Neural cell (in vitro differentiated cells): ENCODE results near the gene PPP1R9B. TPM values are rescaled to one million over a fixed set of nuclear protein-coding genes. Genes with fewer than 3 reads are reported as not detected.

Experiments
- H2AFZ ChIP-seq: fragments of 200-600, 300-800 bp; sonication (generic), shearing (Covaris generic); 2 replicates; pipeline ENCODE4 v1.6.0; 2014; ENCODE audit warnings: low read depth, mild to moderate bottlenecking, antibody characterized with exemption, low read length, moderate library complexity
- H3F3A ChIP-seq: fragments of 200-600 bp; shearing (Covaris generic); 2 replicates; pipeline ENCODE4 v1.6.1; 2016; ENCODE audit warnings: mild to moderate bottlenecking, moderate library complexity, mixed read lengths, antibody characterized with exemption, low read length; ENCODE audit not compliant: insufficient read depth, poor library complexity, severe bottlenecking
- H3K27ac ChIP-seq: fragments of 200-600, 300-800 bp; sonication (generic), shearing (Covaris generic); 2 replicates; pipeline ENCODE4 v1.5.1; 2014; ENCODE audit warnings: mild to moderate bottlenecking, low read length, moderate library complexity
- H3K27me3 ChIP-seq: fragments of 300-800, 200-600 bp; sonication (generic), shearing (Covaris generic); 2 replicates; pipeline ENCODE4 v1.6.0; 2014; ENCODE audit warnings: mild to moderate bottlenecking, low read depth, low read length, moderate library complexity; ENCODE audit not compliant: insufficient read depth
- H3K36me3 ChIP-seq: fragments of 300-800, 200-600 bp; sonication (generic), shearing (Covaris generic); 2 replicates; pipeline ENCODE4 v1.5.1; 2014; ENCODE audit warnings: mild to moderate bottlenecking, antibody characterized with exemption, low read length, moderate library complexity; ENCODE audit not compliant: insufficient read depth
- H3K4me2 ChIP-seq: fragments of 300-800, 200-600 bp; sonication (generic), shearing (Covaris generic); 2 replicates; pipeline ENCODE4 v1.6.0; 2014; ENCODE audit warnings: mild to moderate bottlenecking, low read length
- H3K4me3 ChIP-seq: fragments of 300-800, 200-600 bp; sonication (generic), shearing (Covaris generic); 2 replicates; pipeline ENCODE4 v1.5.1; 2014; ENCODE audit warnings: mild to moderate bottlenecking, low read length, moderate library complexity
- H3K79me2 ChIP-seq: fragments of 200-600 bp; shearing (Covaris generic); replicated peaks from 2 replicates; pipeline ENCODE4 v1.6.0; 2014; ENCODE audit warnings: mild to moderate bottlenecking, low read length, moderate library complexity; ENCODE audit not compliant: insufficient read depth
- H3K9ac ChIP-seq: fragments of 300-800, 200-600 bp; sonication (generic), shearing (Covaris generic); 2 replicates; pipeline ENCODE4 v1.6.1; 2016; ENCODE audit warnings: mild to moderate bottlenecking, low read length, mixed read lengths
- H3K9me2 ChIP-seq: fragments of 200-600 bp; shearing (Covaris generic); 2 replicates; pipeline ENCODE4 v1.6.1; 2016; ENCODE audit warnings: mild to moderate bottlenecking, low read length, mixed read lengths; ENCODE audit not compliant: insufficient read depth
- H3K9me3 ChIP-seq: fragments of 200-600, 300-800 bp; sonication (generic), shearing (Covaris generic); 2 replicates; pipeline ENCODE4 v1.6.1; 2016; ENCODE audit warnings: mild to moderate bottlenecking, mixed run types, low read length, moderate library complexity, mixed read lengths
- H4K20me1 ChIP-seq: fragments of 200-600 bp; shearing (Covaris generic); 2 replicates; pipeline ENCODE4 v1.6.1; 2016; ENCODE audit warnings: mild to moderate bottlenecking, mixed run types; ENCODE audit not compliant: insufficient read depth
- CTCF ChIP-seq: fragments of 450-650 bp; IDR thresholded peaks from 2 replicates; pipeline ENCODE4 v1.5.1; 2014; ENCODE audit warnings: antibody characterized with exemption, mild to moderate bottlenecking, moderate library complexity; ENCODE audit not compliant: poor library complexity, severe bottlenecking
- EP300 ChIP-seq: fragments of 450-650 bp; conservative IDR thresholded peaks from 2 replicates; pipeline ENCODE4 v1.6.1; 2014; ENCODE audit warnings: antibody characterized with exemption, mild to moderate bottlenecking, moderate library complexity; ENCODE audit not compliant: poor library complexity, severe bottlenecking
- EZH2 ChIP-seq: fragments of 200-600, 300-800 bp; shearing (Covaris generic), sonication (generic); IDR thresholded peaks from 2 replicates; pipeline ENCODE4 v1.6.1; 2014; ENCODE audit warnings: antibody characterized with exemption, low read length, borderline replicate concordance, mild to moderate bottlenecking; ENCODE audit not compliant: insufficient read depth, poor library complexity, severe bottlenecking
- MXI1 ChIP-seq: fragments of 450-650 bp; conservative IDR thresholded peaks from 2 replicates; pipeline ENCODE4 v1.6.1; 2014; ENCODE audit warnings: antibody characterized with exemption, mild to moderate bottlenecking; ENCODE audit not compliant: poor library complexity, severe bottlenecking
- POLR2AphosphoS5 ChIP-seq: IDR thresholded peaks from 2 replicates; pipeline ENCODE4 v1.6.1; 2012
- RAD21 ChIP-seq: fragments of 450-650 bp; conservative IDR thresholded peaks from 2 replicates; pipeline ENCODE4 v1.6.1; 2014; ENCODE audit warnings: antibody characterized with exemption, mild to moderate bottlenecking, moderate library complexity
- REST ChIP-seq: IDR thresholded peaks from 2 replicates; pipeline ENCODE4 v1.6.1; 2012; ENCODE audit warnings: borderline replicate concordance
- SMC3 ChIP-seq: fragments of 450-650 bp; conservative IDR thresholded peaks from 2 replicates; pipeline ENCODE4 v1.6.1; 2014; ENCODE audit warnings: antibody characterized with exemption, mild to moderate bottlenecking, moderate library complexity; ENCODE audit not compliant: poor library complexity
- TAF1 ChIP-seq: IDR thresholded peaks from 2 replicates; pipeline ENCODE4 v1.6.1; 2012; ENCODE audit warnings: low read depth
- polyA plus RNA-seq: library from polyadenylated mRNA; depleted of rRNA; stranded (reverse); fragments of >200 nt; gene quantifications from 2 replicates; pipeline ENCODE4 v1.2.3, GENCODE V29; 2014

PPP1R9B gene
- polyA plus RNA-seq, 1 donor from 2014 or later: 29.2 TPM

GRCh38 chr17:50128441-50129352, 21.8 kb downstream of the PPP1R9B start:
- peak overlapping the region; percentile 58 for H2AFZ ChIP-seq
- H3F3A ChIP-seq: no peaks in the 10 kb centered on the region
- H3K4me2 ChIP-seq: peak overlapping the region; percentile 71
- no peaks in the 10 kb centered on the region for H3K9me3 ChIP-seq
- no peaks in the 10 kb centered on the region for H4K20me1 ChIP-seq
- no peaks in the 10 kb centered on the region for H3K9me2 ChIP-seq
- peak overlapping the region; percentile 99 for H3K9ac ChIP-seq
- no peaks in the 10 kb centered on the region for H3K27me3 ChIP-seq
- no peak for TF ChIP-seq RAD21
- TF ChIP-seq REST: peak; percentile 70
- peak; percentile 59 for TF ChIP-seq POLR2AphosphoS5
- peak; percentile 30 for TF ChIP-seq TAF1
- H3K4me3 ChIP-seq: peak overlapping the region; percentile 94
- no peaks in the 10 kb centered on the region for H3K36me3 ChIP-seq
- peak overlapping the region; percentile 95 for H3K27ac ChIP-seq
- peaks cover 17% of the 10 kb centered on the region for H3K79me2 ChIP-seq

DNA sequence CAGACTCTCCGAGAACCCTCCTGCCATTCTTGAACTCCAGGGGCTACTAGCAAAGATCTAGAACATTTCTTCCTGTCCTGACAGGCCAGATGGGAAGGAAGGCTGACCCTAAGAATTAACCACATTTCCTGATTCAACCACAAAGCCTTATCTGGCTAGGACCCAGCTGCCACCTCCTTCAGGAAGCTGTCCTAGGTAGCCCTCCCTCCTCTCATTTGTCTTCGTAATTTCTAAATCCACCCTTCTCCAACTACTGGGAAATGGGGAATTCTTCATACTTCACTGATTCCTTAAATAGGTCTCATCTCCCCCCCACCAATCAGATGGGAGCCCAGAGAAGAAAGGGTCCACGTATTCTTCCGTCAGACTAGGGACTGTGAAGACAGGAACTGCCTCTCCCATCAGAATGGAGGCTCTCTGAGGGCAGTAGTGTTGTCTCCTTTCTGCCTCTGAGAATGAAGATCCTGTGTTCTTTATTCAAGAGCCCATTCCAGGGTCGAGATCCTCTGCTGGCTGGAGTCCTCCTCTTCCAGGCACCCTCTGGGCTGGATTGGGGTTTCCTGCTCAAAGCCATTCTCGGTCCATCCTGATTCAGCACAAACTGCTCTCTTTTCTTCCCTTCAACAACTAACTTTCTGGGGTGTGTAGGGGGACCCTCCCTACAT, 22.6 kb downstream of the PPP1R9B start:
- H3K36me3 ChIP-seq: no peaks in the 10 kb centered on the region
- H4K20me1 ChIP-seq: no peaks in the 10 kb centered on the region
- peak overlapping the region; percentile 95 for H3K27ac ChIP-seq
- H3K9ac ChIP-seq: peak overlapping the region; percentile 99
- H3K4me3 ChIP-seq: peak overlapping the region; percentile 94
- no peaks in the 10 kb centered on the region for H3K27me3 ChIP-seq
- peaks cover 17% of the 10 kb centered on the region for H3K79me2 ChIP-seq
- H2AFZ ChIP-seq: no peak overlapping the region
- peak overlapping the region; percentile 71 for H3K4me2 ChIP-seq
- no peaks in the 10 kb centered on the region for H3K9me3 ChIP-seq
- H3F3A ChIP-seq: no peaks in the 10 kb centered on the region
- no peaks in the 10 kb centered on the region for H3K9me2 ChIP-seq
- TF ChIP-seq EP300 (no peak), REST (no peak), TAF1 (no peak), SMC3 (no peak), EZH2 (no peak), RAD21 (no peak), POLR2AphosphoS5 (no peak), MXI1 (no peak), CTCF (no peak)
